HEK293 (cell line): ENCODE data around the gene ZDHHC8.

Experiments
- CTCF ChIA-PET: fragments of 350-600 bp; formaldehyde crosslinking; extraction: SDS; loops from one replicate; lab custom pipeline; 2021; ENCODE audit warnings: antibody characterized with exemption; lab: Yijun Ruan, JAX
- POLR2A ChIA-PET: fragments of 300-600 bp; formaldehyde crosslinking; extraction: SDS; loops from one replicate; lab custom pipeline; 2020; ENCODE audit warnings: antibody characterized with exemption, inconsistent platforms; lab: Yijun Ruan, JAX
- H3K27ac ChIP-seq: fragments of 200-500 bp; sonication (Bioruptor generic); 2 replicates; pipeline ENCODE4 v1.5.1; 2014; ENCODE audit warnings: low read depth, low read length, control low read depth, inconsistent platforms; ENCODE audit errors: extremely low read depth
- H3K36me3 ChIP-seq, 2 experiments: fragments of 200-500 bp in 1 of 2; sonication (Bioruptor generic) in 1 of 2; 1 replicate in 1 of 2; 2 replicates in 1 of 2; pipeline ENCODE4 v1.5.1; 2014 to 2017; ENCODE audit warnings: inconsistent platforms in 2 of 2, low read length in 2 of 2; ENCODE audit not compliant: control insufficient read depth in 2 of 2, insufficient read depth in 1 of 2
- H3K4me1 ChIP-seq: fragments of 200-500 bp; sonication (Bioruptor generic); 2 replicates; pipeline ENCODE4 v1.5.1; 2014; ENCODE audit warnings: mild to moderate bottlenecking, low read length, inconsistent platforms; ENCODE audit not compliant: control insufficient read depth, insufficient read depth
- H3K4me3 ChIP-seq: 2 replicates; pipeline ENCODE4 v1.5.1; 2011; ENCODE audit warnings: low read depth, mild to moderate bottlenecking, control low read depth, low read length, moderate library complexity
- H3K9me3 ChIP-seq: fragments of 200-500 bp; sonication (Bioruptor generic); 2 replicates; pipeline ENCODE4 v1.5.1; 2014; ENCODE audit warnings: low read depth, low read length, inconsistent platforms; ENCODE audit not compliant: control insufficient read depth, insufficient read depth
- GFI1B ChIP-seq: fragments of 450-650 bp; formaldehyde crosslinking; IDR thresholded peaks from 2 replicates; pipeline ENCODE4 v1.5.1; 2016; ENCODE audit warnings: missing biosample characterization, missing genetic modification characterization
- PRDM1 ChIP-seq: fragments of 450-650 bp; formaldehyde crosslinking; IDR thresholded peaks from 2 replicates; pipeline ENCODE4; 2016; ENCODE audit warnings: missing biosample characterization, missing genetic modification characterization
- WT1 ChIP-seq: fragments of 450-650 bp; formaldehyde crosslinking; IDR thresholded peaks from 2 replicates; pipeline ENCODE4 v1.5.1; 2016; ENCODE audit warnings: missing biosample characterization, missing genetic modification characterization
- YY1 ChIP-seq: fragments of 450-650 bp; formaldehyde crosslinking; IDR thresholded peaks from 2 replicates; pipeline ENCODE4 v1.5.1; 2018; ENCODE audit warnings: missing biosample characterization, missing genetic modification characterization
- ZIC2 ChIP-seq: fragments of 450-650 bp; formaldehyde crosslinking; IDR thresholded peaks from 2 replicates; pipeline ENCODE4 v1.5.1; 2016; ENCODE audit warnings: missing biosample characterization, missing genetic modification characterization
- ZNF133 ChIP-seq: fragments of 450-650 bp; formaldehyde crosslinking; IDR thresholded peaks from 2 replicates; pipeline ENCODE4 v1.5.1; 2016; ENCODE audit warnings: missing biosample characterization, missing genetic modification characterization
- ZNF311 ChIP-seq: fragments of 450-650 bp; formaldehyde crosslinking; IDR thresholded peaks from 2 replicates; pipeline ENCODE4 v1.5.1; 2017; ENCODE audit warnings: missing biosample characterization, missing genetic modification characterization, borderline replicate concordance
- ZNF37A ChIP-seq: fragments of 450-650 bp; IDR thresholded peaks from 2 replicates; pipeline ENCODE4 v1.5.1; 2018; ENCODE audit warnings: missing biosample characterization, missing genetic modification characterization
- ZNF530 ChIP-seq: fragments of 450-650 bp; formaldehyde crosslinking; IDR thresholded peaks from 2 replicates; pipeline ENCODE4 v1.5.1; 2016; ENCODE audit warnings: low read depth, missing biosample characterization, missing genetic modification characterization
- ZNF654 ChIP-seq: fragments of 450-650 bp; formaldehyde crosslinking; IDR thresholded peaks from 2 replicates; pipeline ENCODE4 v1.5.1; 2016; ENCODE audit warnings: low read depth, missing biosample characterization, missing genetic modification characterization
- ZNF664 ChIP-seq: fragments of 450-650 bp; formaldehyde crosslinking; IDR thresholded peaks from 2 replicates; pipeline ENCODE4 v1.5.1; 2016; ENCODE audit warnings: missing biosample characterization, missing genetic modification characterization
- ZNF785 ChIP-seq: fragments of 450-650 bp; formaldehyde crosslinking; IDR thresholded peaks from 2 replicates; pipeline ENCODE4 v1.5.1; 2016; ENCODE audit warnings: missing biosample characterization, missing genetic modification characterization
- ZSCAN23 ChIP-seq: fragments of 450-650 bp; formaldehyde crosslinking; IDR thresholded peaks from 2 replicates; pipeline ENCODE4 v1.5.1; 2016; ENCODE audit warnings: missing biosample characterization, missing genetic modification characterization
- TF ChIP-seq, protein P1 (sequence below): fragments of 450-650 bp; formaldehyde crosslinking; IDR thresholded peaks from 2 replicates; pipeline ENCODE4 v1.5.1; 2017; ENCODE audit warnings: missing biosample characterization, missing genetic modification characterization
- TF ChIP-seq, protein P2 (sequence below): fragments of 450-650 bp; formaldehyde crosslinking; IDR thresholded peaks from 2 replicates; pipeline ENCODE4 v1.5.1; 2016; ENCODE audit warnings: missing biosample characterization, missing genetic modification characterization
- TF ChIP-seq, protein P3 (sequence below): fragments of 450-650 bp; formaldehyde crosslinking; IDR thresholded peaks from 2 replicates; pipeline ENCODE4 v1.5.1; 2016; ENCODE audit warnings: missing biosample characterization, missing genetic modification characterization
- TF ChIP-seq, protein P4 (sequence below): fragments of 450-650 bp; formaldehyde crosslinking; IDR thresholded peaks from 2 replicates; pipeline ENCODE4 v1.5.1; 2016; ENCODE audit warnings: missing biosample characterization, missing genetic modification characterization

The ZDHHC8 gene

DNA sequence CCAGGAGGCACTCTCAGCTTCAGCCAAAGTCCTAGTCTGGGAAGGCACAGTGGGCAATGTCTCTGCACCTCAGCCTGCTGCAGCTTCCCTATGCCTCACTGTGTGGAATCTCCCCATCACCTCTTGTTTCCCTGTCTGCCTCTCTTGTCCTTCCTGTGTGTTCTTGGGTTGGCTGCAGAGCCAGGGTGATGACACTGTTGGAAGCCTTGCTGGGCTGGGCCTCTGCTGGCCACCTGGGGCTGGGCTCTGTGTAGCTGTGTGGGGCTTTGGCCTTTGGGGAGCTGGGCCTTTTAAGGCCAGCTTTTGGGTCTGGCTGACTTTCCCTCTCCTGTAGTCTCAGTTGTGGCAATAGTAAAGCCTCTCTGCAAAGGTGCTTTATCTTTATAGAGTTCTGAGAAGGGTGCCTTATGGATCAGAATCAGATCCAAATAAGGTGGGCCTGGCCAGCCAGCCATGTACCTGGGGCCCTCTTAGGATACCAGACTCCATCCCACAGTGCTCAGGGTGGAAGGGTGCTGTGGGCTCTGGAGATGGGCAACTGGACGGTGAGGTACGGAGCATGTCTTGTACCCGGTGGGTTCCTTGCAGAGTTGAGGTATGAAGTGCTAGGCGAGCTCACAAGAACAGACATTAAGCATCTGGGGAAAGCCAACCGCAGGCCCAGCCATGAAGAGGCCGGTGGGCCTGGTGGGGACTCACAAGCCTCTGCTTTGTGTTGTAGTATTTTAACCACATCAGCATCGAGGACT, 26.0 kb upstream of the ZDHHC8 start:
- TF ChIP-seq, protein P1, sequence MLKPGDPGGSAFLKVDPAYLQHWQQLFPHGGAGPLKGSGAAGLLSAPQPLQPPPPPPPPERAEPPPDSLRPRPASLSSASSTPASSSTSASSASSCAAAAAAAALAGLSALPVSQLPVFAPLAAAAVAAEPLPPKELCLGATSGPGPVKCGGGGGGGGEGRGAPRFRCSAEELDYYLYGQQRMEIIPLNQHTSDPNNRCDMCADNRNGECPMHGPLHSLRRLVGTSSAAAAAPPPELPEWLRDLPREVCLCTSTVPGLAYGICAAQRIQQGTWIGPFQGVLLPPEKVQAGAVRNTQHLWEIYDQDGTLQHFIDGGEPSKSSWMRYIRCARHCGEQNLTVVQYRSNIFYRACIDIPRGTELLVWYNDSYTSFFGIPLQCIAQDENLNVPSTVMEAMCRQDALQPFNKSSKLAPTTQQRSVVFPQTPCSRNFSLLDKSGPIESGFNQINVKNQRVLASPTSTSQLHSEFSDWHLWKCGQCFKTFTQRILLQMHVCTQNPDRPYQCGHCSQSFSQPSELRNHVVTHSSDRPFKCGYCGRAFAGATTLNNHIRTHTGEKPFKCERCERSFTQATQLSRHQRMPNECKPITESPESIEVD, result no peak
- TF ChIP-seq ZIC2 (tag by site-specific recombination), result peak; percentile 45
- ChIA-PET CTCF (no interaction called here), POLR2A (interaction anchor here (1.0 to 1.9 kb wide), 2 partner anchors 10 to 12 kb away, joined by 3 to 7 read pairs; partner anchors contain the start of genes RANBP1 and TRMT2A)
- Histone ChIP-seq H3K27ac (no peak overlapping the region), H3K36me3 (peaks cover 23 to 99% of the 10 kb centered on the region in 2 experiments; a peak in 2 of 3 replicates), H3K9me3 (no peaks in the 10 kb centered on the region), H3K4me3 (no peak overlapping the region), H3K4me1 (no peaks in the 10 kb centered on the region)

DNA sequence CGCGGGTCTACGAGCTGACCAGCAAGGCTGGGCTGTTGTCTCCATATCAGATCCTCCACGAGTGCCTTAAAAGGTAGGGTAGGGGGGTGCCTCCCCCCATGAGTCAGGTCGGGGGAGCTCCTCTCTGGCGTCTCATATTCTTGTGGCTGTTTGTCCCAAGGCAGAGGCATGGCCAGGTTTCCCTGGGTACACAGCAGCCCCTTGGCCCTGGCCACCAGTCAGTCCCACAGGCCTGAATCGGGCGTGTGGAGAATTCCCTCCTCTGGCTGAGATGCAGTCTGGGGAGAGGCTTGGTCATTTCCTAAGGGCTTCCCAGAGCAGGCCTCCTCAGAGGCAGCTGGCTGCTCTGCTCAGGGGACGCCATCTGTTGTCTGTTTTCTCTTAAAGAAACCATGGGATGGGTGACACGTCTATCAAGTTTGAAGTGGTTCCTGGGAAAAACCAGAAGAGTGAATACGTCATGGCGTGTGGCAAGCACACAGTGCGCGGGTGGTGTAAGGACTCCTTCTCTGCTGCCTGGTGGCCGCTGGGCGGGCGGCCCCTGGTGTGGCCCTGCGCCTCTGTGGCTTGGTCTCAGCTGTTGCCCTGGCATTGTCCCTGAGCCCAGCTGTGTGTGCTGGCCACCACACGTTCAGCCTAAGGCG, 25.3 kb upstream of the ZDHHC8 start:
- CTCF ChIA-PET, result no interaction called here
- no peaks in the 10 kb centered on the region for H3K9me3 ChIP-seq
- H3K36me3 ChIP-seq, result peaks cover 20 to 99% of the 10 kb centered on the region in 2 experiments; a peak in 2 of 3 replicates
- no peaks in the 10 kb centered on the region for H3K4me1 ChIP-seq
- H3K4me3 ChIP-seq, result no peak overlapping the region
- H3K27ac ChIP-seq, result no peak overlapping the region; the same call in 1 of the 2 replicates
- no peak for TF ChIP-seq GFI1B (tag by site-specific recombination)
- no peak for TF ChIP-seq ZSCAN23 (tag by site-specific recombination)
- no peak for TF ChIP-seq ZNF311
- TF ChIP-seq WT1 (tag by site-specific recombination), result no peak
- no peak for TF ChIP-seq ZNF664 (tag by site-specific recombination)
- TF ChIP-seq ZNF530 (tag by site-specific recombination), result no peak
- TF ChIP-seq YY1 (tag by site-specific recombination), result no peak
- no peak for TF ChIP-seq ZNF133 (tag by site-specific recombination)
- POLR2A ChIA-PET, result interaction anchor here (1.0 to 1.9 kb wide), 2 partner anchors 9 to 11 kb away, joined by 3 to 7 read pairs; partner anchors contain the start of genes RANBP1 and TRMT2A

DNA sequence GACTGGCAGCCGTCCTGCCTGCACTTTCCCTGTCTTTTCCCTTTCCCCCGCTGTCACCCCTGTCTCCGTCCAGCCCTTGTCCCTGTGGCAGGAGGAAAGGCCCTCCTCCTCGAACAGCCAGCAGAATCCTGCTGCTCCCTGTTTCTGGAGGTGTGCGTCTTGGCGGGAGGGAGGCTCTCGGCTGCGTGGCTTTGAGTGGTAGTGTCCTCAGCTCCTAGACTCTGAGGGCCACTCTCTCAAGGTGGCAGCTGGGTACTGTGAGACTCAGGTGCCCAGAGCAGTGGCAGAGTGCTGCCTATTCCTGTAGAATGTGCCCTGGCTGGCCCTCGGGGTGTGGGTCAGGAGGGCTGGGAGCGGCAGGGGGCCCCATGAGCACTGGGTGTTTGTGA, 24.8 kb upstream of the ZDHHC8 start:
- ChIA-PET CTCF (no interaction called here), POLR2A (no interaction called here)
- TF ChIP-seq ZNF785 (tag by site-specific recombination), result no peak
- 0 out of 2 replicates have a peak, but pooled peaks have one; percentile 44 for TF ChIP-seq PRDM1 (tag by site-specific recombination)
- Histone ChIP-seq H3K4me1 (no peaks in the 10 kb centered on the region), H3K4me3 (no peak overlapping the region), H3K9me3 (no peaks in the 10 kb centered on the region), H3K27ac (no peak overlapping the region), H3K36me3 (peaks cover 17 to 98% of the 10 kb centered on the region in 2 experiments; a peak in 2 of 3 replicates)

DNA sequence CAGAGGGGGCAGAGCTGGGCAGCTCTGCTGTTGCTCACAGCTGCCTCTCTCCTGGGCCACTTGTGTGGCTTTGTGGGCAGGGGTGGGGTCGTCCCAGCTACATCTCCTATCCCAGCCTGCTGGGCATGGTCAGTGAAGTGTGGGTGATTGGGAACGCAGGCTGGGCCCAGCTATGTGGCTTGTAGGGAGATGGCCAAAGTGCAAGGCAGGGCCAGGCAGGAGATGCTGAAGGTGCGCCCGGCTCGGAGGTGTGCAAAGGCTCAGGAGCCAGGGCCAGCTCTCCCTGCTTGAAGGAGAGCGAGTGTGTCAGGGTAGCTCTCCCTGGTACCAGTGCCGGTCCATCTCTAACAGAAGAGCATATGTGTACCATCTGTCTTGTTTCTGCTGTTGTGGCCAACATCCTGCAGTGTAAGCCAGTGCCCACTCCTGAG, 24.1 kb upstream of the ZDHHC8 start:
- H3K36me3 ChIP-seq, result peaks cover 14 to 98% of the 10 kb centered on the region in 2 experiments; a peak in 2 of 3 replicates
- ChIA-PET POLR2A (no interaction called here), CTCF (interaction anchor here (0.9 kb wide), 1 partner anchor 377 kb away, joined by 3 read pairs; no protein-coding TSS in a partner anchor)
- no peaks in the 10 kb centered on the region for H3K4me1 ChIP-seq
- no peaks in the 10 kb centered on the region for H3K9me3 ChIP-seq
- no peak overlapping the region for H3K4me3 ChIP-seq
- H3K27ac ChIP-seq, result no peak overlapping the region
- TF ChIP-seq ZNF664 (tag by site-specific recombination) (no peak), ZNF654 (tag by site-specific recombination) (no peak), ZNF37A (no peak)
- TF ChIP-seq, protein P2, sequence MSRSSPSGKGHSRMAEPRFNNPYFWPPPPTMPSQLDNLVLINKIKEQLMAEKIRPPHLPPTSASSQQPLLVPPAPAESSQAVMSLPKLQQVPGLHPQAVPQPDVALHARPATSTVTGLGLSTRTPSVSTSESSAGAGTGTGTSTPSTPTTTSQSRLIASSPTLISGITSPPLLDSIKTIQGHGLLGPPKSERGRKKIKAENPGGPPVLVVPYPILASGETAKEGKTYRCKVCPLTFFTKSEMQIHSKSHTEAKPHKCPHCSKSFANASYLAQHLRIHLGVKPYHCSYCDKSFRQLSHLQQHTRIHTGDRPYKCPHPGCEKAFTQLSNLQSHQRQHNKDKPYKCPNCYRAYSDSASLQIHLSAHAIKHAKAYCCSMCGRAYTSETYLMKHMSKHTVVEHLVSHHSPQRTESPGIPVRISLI (tag by site-specific recombination), result no peak
- TF ChIP-seq, protein P1, result no peak
- TF ChIP-seq, protein P3, sequence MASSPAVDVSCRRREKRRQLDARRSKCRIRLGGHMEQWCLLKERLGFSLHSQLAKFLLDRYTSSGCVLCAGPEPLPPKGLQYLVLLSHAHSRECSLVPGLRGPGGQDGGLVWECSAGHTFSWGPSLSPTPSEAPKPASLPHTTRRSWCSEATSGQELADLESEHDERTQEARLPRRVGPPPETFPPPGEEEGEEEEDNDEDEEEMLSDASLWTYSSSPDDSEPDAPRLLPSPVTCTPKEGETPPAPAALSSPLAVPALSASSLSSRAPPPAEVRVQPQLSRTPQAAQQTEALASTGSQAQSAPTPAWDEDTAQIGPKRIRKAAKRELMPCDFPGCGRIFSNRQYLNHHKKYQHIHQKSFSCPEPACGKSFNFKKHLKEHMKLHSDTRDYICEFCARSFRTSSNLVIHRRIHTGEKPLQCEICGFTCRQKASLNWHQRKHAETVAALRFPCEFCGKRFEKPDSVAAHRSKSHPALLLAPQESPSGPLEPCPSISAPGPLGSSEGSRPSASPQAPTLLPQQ (tag by site-specific recombination), result no peak
- TF ChIP-seq, protein P4, sequence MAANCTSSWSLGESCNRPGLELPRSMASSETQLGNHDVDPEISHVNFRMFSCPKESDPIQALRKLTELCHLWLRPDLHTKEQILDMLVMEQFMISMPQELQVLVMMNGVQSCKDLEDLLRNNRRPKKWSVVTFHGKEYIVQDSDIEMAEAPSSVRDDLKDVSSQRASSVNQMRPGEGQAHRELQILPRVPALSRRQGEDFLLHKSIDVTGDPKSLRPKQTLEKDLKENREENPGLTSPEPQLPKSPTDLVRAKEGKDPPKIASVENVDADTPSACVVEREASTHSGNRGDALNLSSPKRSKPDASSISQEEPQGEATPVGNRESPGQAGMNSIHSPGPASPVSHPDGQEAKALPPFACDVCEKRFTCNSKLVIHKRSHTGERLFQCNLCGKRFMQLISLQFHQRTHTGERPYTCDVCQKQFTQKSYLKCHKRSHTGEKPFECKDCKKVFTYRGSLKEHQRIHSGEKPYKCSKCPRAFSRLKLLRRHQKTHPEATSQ, result no peak
